ENCODE results near the gene PIP4P1. TPM values are rescaled to one million over a fixed set of nuclear protein-coding genes. Genes with fewer than 3 reads are reported as not detected.
A peak's percentile ranks its signal among the peaks of the same experiment; 100 is the strongest.

The PIP4P1 gene
- total and polyA plus RNA-seq, 2 of the 13 experiments (the other 11 are each of a cell fraction or from before 2014, with no cell fraction given) = 33.4 to 47.0 TPM

DNA sequence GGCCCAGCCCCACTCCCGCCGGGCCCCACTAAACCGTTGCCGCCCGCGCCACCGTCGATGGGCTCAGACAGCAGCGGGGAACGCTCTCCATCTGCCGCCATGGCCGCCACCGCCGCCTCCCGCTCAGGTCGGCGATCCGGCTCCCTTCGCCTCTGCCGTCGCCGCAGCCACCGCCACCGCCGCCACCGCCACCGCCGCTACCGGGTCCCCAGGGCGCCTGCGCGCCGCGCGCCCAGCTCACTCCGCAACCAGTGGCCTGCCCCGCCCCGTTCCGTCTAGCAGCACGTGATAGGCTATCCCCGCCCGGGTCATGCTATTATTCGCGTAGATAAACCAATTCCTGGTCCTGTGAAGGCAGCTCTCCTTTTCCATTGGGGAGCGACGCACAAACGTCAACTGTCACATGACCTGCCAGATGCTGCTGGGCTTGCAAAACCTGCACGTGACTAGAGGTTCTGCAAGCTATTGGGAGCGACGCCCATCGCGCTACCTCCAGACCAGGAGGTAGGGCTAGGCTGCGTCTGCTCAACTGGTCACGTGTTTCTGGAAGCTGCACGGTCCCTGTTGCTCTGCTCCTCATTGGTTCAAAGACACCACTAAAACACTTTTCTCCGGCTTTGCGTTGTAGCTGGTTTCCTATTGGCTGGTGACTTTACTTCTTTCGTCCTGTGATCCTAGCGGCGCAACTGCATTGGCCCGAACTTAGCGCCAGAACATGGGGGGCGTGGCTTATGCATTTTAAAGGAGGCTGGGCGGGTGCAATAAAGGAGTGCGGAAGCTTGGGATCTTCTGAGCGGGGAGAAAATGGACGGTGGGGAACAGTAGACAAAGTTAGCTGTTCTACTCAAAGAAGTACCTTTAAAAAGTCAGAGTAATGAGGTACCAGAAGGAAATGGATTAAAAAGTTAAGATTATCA lies at the start of gene PIP4P1 (continued):
- TF ChIP-seq, protein P1, sequence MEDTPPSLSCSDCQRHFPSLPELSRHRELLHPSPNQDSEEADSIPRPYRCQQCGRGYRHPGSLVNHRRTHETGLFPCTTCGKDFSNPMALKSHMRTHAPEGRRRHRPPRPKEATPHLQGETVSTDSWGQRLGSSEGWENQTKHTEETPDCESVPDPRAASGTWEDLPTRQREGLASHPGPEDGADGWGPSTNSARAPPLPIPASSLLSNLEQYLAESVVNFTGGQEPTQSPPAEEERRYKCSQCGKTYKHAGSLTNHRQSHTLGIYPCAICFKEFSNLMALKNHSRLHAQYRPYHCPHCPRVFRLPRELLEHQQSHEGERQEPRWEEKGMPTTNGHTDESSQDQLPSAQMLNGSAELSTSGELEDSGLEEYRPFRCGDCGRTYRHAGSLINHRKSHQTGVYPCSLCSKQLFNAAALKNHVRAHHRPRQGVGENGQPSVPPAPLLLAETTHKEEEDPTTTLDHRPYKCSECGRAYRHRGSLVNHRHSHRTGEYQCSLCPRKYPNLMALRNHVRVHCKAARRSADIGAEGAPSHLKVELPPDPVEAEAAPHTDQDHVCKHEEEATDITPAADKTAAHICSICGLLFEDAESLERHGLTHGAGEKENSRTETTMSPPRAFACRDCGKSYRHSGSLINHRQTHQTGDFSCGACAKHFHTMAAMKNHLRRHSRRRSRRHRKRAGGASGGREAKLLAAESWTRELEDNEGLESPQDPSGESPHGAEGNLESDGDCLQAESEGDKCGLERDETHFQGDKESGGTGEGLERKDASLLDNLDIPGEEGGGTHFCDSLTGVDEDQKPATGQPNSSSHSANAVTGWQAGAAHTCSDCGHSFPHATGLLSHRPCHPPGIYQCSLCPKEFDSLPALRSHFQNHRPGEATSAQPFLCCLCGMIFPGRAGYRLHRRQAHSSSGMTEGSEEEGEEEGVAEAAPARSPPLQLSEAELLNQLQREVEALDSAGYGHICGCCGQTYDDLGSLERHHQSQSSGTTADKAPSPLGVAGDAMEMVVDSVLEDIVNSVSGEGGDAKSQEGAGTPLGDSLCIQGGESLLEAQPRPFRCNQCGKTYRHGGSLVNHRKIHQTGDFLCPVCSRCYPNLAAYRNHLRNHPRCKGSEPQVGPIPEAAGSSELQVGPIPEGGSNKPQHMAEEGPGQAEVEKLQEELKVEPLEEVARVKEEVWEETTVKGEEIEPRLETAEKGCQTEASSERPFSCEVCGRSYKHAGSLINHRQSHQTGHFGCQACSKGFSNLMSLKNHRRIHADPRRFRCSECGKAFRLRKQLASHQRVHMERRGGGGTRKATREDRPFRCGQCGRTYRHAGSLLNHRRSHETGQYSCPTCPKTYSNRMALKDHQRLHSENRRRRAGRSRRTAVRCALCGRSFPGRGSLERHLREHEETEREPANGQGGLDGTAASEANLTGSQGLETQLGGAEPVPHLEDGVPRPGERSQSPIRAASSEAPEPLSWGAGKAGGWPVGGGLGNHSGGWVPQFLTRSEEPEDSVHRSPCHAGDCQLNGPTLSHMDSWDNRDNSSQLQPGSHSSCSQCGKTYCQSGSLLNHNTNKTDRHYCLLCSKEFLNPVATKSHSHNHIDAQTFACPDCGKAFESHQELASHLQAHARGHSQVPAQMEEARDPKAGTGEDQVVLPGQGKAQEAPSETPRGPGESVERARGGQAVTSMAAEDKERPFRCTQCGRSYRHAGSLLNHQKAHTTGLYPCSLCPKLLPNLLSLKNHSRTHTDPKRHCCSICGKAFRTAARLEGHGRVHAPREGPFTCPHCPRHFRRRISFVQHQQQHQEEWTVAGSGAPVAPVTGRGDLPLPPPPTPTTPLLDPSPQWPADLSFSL (CRISPR knock-in tag; IDR thresholded peaks at IDR 0.05) = no peak
- TF ChIP-seq SALL1 (CRISPR knock-in tag; IDR thresholded peaks at IDR 0.05) (peak; percentile 98), RXRB (CRISPR knock-in tag; IDR thresholded peaks at IDR 0.05; ENCODE audit: borderline replicate concordance) (peak; percentile 83), ZNF678 (CRISPR knock-in tag; IDR thresholded peaks at IDR 0.05) (peak; percentile 20; the same call in 1 of the 2 replicates), JDP2 (CRISPR knock-in tag; IDR thresholded peaks at IDR 0.05; ENCODE audit: borderline replicate concordance) (no peak; the same call in 1 of the 2 replicates), U2AF1 (optimal IDR thresholded peaks at IDR 0.05; ENCODE audit: low read depth, low read length) (no peak), ZNF816 (CRISPR knock-in tag; IDR thresholded peaks at IDR 0.05; ENCODE audit: borderline replicate concordance) (peak; percentile 94; the same call in 1 of the 2 replicates), DNMT1 (CRISPR knock-in tag; IDR thresholded peaks at IDR 0.05) (no peak), ZKSCAN5 (CRISPR knock-in tag; IDR thresholded peaks at IDR 0.05) (no peak), PCBP2 (optimal IDR thresholded peaks at IDR 0.05; ENCODE audit: low read depth, low read length, poor library complexity, severe bottlenecking) (no peak), ZNF253 (CRISPR knock-in tag; IDR thresholded peaks at IDR 0.05; ENCODE audit: borderline replicate concordance) (peak; percentile 63; the same call in 1 of the 2 replicates)
- TF ChIP-seq, protein P2, sequence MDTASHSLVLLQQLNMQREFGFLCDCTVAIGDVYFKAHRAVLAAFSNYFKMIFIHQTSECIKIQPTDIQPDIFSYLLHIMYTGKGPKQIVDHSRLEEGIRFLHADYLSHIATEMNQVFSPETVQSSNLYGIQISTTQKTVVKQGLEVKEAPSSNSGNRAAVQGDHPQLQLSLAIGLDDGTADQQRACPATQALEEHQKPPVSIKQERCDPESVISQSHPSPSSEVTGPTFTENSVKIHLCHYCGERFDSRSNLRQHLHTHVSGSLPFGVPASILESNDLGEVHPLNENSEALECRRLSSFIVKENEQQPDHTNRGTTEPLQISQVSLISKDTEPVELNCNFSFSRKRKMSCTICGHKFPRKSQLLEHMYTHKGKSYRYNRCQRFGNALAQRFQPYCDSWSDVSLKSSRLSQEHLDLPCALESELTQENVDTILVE (CRISPR knock-in tag; IDR thresholded peaks at IDR 0.05) = peak; percentile 89
- TF ChIP-seq, protein P3, sequence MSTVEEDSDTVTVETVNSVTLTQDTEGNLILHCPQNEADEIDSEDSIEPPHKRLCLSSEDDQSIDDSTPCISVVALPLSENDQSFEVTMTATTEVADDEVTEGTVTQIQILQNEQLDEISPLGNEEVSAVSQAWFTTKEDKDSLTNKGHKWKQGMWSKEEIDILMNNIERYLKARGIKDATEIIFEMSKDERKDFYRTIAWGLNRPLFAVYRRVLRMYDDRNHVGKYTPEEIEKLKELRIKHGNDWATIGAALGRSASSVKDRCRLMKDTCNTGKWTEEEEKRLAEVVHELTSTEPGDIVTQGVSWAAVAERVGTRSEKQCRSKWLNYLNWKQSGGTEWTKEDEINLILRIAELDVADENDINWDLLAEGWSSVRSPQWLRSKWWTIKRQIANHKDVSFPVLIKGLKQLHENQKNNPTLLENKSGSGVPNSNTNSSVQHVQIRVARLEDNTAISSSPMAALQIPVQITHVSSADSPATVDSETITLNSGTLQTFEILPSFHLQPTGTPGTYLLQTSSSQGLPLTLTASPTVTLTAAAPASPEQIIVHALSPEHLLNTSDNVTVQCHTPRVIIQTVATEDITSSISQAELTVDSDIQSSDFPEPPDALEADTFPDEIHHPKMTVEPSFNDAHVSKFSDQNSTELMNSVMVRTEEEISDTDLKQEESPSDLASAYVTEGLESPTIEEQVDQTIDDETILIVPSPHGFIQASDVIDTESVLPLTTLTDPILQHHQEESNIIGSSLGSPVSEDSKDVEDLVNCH (CRISPR knock-in tag; IDR thresholded peaks at IDR 0.05) = no peak
- TF ChIP-seq, protein P4, sequence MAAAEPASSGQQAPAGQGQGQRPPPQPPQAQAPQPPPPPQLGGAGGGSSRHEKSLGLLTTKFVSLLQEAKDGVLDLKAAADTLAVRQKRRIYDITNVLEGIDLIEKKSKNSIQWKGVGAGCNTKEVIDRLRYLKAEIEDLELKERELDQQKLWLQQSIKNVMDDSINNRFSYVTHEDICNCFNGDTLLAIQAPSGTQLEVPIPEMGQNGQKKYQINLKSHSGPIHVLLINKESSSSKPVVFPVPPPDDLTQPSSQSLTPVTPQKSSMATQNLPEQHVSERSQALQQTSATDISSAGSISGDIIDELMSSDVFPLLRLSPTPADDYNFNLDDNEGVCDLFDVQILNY (CRISPR knock-in tag; conservative IDR thresholded peaks at IDR 0.05) = peak; percentile 89
- TF ChIP-seq, protein P5, sequence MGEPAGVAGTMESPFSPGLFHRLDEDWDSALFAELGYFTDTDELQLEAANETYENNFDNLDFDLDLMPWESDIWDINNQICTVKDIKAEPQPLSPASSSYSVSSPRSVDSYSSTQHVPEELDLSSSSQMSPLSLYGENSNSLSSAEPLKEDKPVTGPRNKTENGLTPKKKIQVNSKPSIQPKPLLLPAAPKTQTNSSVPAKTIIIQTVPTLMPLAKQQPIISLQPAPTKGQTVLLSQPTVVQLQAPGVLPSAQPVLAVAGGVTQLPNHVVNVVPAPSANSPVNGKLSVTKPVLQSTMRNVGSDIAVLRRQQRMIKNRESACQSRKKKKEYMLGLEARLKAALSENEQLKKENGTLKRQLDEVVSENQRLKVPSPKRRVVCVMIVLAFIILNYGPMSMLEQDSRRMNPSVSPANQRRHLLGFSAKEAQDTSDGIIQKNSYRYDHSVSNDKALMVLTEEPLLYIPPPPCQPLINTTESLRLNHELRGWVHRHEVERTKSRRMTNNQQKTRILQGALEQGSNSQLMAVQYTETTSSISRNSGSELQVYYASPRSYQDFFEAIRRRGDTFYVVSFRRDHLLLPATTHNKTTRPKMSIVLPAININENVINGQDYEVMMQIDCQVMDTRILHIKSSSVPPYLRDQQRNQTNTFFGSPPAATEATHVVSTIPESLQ (CRISPR knock-in tag; conservative IDR thresholded peaks at IDR 0.05) = no peak
